HCEC 1CT (cell line): ENCODE results near the gene SLC17A8.
A peak's percentile ranks its signal among the peaks of the same experiment; 100 is the strongest.

Experiments used
- DNase-seq: peaks from one replicate; pipeline ENCODE4 v3.0.0-alpha.2; 2017

SLC17A8 gene

GRCh38 chr12:100433701-100434100 is 76.8 kb downstream of the SLC17A8 start:
- no peak for DNase-seq

GRCh38 chr12:100434177-100434576 is 77.3 kb downstream of the SLC17A8 start:
- DNase-seq, result no peak

- DNase-seq, result no peak
These were observed 79.1 kb downstream of the SLC17A8 start for GRCh38 chr12:100435957-100436356.

- no peak for DNase-seq
These were observed 80.4 kb downstream of the SLC17A8 start for GRCh38 chr12:100437038-100437841.

GRCh38 chr12:100439797-100440196 is 82.9 kb downstream of the SLC17A8 start:
- DNase-seq, result no peak

GRCh38 chr12:100442403-100442802 is 85.5 kb downstream of the SLC17A8 start:
- no peak for DNase-seq

GRCh38 chr12:100443434-100443833 is 86.6 kb downstream of the SLC17A8 start:
- no peak for DNase-seq

- no peak for DNase-seq
These were observed 88.2 kb downstream of the SLC17A8 start for GRCh38 chr12:100445081-100445481.

- DNase-seq, result no peak
These were observed 90.5 kb downstream of the SLC17A8 start for GRCh38 chr12:100447381-100447780.

GRCh38 chr12:100448656-100449055 is 91.8 kb downstream of the SLC17A8 start:
- no peak for DNase-seq

- peak; percentile 8 for DNase-seq
These were observed 93.9 kb downstream of the SLC17A8 start for GRCh38 chr12:100450735-100451134.

GRCh38 chr12:100453951-100454350 is 97.1 kb downstream of the SLC17A8 start:
- DNase-seq, result no peak

- no peak for DNase-seq
These were observed 99.0 kb downstream of the SLC17A8 start for GRCh38 chr12:100455896-100456295.

- no peak for DNase-seq
These were observed 101.3 kb downstream of the SLC17A8 start for GRCh38 chr12:100458191-100458590.

GRCh38 chr12:100460702-100461101 is 103.8 kb downstream of the SLC17A8 start:
- no peak for DNase-seq

- no peak for DNase-seq
These were observed 104.6 kb downstream of the SLC17A8 start for GRCh38 chr12:100461330-100461973.

- no peak for DNase-seq
These were observed 106.8 kb downstream of the SLC17A8 start for GRCh38 chr12:100463661-100464060.

- DNase-seq, result no peak
These were observed 107.7 kb downstream of the SLC17A8 start for GRCh38 chr12:100464529-100464928.

GRCh38 chr12:100468126-100468525 is 111.3 kb downstream of the SLC17A8 start:
- no peak for DNase-seq
